DMS153 treated with DMSO at 0.1 percent for 48 hours (cell line): ENCODE data around the gene NIPBL.
A peak's percentile ranks its signal among the peaks of the same experiment; 100 is the strongest.
"Not testable (repeated sequence)": the region's sequence is repeated elsewhere in the genome, so short reads cannot be mapped to it uniquely, and the experiment has no call there.

Experiments used
- DNase-seq: peaks from one replicate; lab custom pipeline; 2025; ENCODE audit not compliant: unreplicated experiment; lab: John Stamatoyannopoulos, UW

Gene NIPBL

GRCh38 chr5:36878392-36879082, 2.0 kb downstream of the NIPBL start:
- DNase-seq, result peak; percentile 31

GRCh38 chr5:36879274-36880033, 2.9 kb downstream of the NIPBL start:
- no peak for DNase-seq

DNA sequence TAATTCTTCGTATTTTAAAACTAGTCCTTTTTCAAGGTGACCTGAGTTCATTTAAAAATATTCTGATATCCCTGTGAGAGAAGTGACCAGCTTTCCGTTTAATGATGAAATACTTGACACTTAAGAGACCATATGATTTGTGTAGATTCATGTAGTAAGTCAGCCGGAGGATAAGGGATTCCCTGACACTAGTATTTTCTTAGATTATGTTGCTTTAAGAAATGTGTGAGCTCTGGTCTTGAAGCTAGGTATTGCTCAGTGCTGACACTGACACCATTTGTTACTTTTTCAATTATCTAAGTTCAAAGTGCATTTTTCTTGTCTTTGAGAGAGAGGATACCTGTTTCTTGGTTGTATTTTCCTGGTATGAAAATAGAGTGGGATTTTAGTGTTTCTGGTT, 4.2 kb downstream of the NIPBL start:
- DNase-seq, result no peak

GRCh38 chr5:36881304-36881703, 4.7 kb downstream of the NIPBL start:
- no peak for DNase-seq

DNA sequence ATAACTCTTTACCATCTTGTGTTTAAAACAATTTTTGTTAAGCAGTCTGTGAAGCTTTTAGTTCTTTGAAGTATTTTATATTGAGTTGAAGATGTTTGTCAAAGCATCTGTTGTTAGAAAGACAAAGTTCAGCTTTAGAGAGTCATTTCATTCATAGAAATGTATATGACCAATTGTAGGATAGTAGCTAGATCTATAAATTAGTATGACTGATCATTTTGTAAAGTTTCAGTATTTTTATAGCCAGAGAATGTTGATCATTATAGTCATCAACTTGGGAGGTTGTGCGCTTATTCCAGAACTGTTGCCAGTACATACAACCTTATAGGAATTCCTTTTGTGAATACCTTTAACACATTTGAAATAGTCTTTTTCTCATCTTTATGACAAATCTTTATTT, 5.2 kb downstream of the NIPBL start:
- DNase-seq, result no peak

DNA sequence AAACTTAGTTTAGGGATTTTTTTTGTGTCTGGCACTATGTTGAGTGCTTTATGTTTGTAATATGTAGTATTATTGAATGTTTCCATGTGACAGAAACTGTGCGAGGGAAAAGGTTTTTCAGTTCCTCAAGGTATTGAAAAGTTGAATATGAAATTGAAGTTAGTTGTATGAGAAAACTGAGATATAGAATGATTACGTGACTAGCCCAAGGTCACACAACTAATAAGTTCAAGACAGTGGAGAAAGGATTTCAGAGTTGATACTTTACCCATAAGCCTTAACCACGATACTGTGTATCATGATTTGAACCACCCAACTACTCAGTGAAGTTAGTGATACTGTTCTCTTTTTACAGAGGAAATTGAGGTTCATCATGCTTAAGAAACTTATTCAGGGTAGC, 5.7 kb downstream of the NIPBL start:
- no peak for DNase-seq

DNA sequence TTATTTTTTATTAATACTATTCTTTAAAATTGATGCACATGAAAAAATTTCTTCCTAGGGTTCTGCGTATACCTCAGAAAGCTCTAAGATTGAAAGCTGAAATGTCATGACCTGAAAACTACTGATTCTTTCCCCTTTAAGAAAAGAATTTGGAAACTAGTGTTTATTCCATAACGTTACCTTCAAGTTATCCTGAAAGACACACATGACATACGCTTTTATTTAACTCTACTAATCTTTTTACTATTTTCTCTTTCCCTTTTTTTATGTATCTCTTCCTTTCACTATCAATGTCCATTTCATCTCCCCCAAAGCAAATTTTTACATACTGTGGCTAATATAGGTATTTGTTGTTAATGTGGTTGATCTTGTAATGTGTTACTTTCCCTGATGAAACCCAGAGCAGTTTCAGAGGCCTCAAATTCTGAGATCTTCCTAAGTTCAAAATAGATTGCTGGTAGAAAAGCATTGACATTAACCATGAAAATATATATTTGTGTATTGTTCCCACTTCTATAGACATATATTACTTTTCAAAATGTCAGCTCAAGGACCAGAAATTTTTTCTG, 7.4 kb downstream of the NIPBL start:
- DNase-seq, result no peak

DNA sequence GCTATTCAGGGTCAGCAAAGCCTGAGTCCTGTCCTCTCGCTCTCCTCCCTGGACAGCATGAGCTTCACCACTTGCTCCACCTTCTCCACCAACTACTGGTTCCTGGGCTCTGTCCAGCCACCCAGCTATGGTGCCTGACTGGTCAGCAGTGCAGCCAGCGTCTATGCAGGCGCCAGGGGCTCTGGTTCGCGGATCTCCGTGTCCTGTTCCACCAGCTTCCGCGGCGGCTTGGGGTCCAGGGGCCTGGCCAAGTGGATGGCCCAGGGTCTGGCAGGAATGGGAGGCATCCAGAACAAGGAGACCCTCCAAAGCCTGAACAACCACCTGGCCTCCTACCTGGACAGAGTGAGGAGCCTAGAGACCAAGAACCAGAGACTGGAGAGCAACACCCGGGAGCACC, 8.6 kb downstream of the NIPBL start:
- DNase-seq, result no peak

DNA sequence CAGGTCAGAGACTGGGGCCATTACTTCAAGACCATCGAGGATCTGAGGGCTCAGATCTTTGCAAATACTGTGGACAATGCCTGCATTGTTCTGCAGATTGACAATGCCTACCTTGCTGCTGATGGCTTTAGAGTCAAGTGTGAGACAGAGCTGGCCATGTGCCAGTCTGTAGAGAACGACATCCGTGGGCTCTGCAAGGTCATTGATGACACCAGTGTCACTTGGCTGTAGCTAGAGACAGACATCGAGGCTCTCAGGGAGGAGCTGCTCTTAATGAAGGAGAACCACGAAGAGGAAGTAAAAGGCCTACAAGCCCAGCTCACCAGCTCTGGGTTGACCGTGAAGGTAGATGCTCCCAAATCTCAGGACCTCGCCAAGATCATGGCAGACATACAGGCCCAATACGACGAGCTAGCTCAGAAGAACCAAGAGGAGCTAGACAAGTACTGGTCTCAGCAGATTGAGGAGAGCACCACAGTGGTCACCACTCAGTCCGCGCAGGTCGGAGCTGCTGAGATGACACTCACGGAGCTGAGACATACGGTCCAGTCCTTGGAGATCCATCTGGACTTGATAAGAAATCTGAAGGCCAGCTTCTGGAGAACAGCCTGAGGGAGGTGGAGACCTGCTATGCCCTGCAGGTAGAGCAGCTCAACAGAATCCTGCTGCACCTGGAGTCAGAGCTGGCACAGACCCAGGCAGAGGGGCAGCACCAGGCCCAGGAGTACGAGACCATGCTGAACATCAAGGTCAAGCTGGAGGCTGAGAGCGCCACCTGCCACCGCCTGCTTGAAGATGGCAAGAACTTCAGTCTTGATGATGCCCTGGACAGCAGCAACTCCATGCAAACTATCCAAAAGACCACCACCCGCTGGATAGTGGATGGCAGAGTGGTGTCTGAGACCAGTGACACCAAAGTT, 9.3 kb downstream of the NIPBL start:
- no peak for DNase-seq

- no peak for DNase-seq
These were observed 10.2 kb downstream of the NIPBL start for GRCh38 chr5:36886791-36887190.

DNA sequence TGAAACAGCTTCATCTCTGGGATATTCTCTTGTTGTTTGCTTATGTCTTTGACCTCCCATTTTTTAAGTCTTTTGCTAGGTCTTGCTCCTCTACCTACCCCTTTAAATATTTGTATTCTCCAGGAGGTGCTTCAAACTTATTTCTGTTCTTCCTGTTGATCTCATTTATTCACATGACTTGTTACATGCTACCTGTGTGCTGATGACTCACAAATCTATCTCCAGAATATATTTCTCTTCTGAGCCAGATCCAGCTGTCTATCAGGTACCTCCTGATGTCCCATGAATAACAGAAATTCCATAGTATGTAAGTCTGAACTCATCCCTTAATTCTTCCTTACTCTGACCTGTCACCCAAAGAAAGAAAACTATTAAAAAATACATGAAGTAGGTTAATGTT, 11.0 kb downstream of the NIPBL start:
- no peak for DNase-seq

- DNase-seq, result no peak
These were observed 11.7 kb downstream of the NIPBL start for GRCh38 chr5:36888303-36888702.

DNA sequence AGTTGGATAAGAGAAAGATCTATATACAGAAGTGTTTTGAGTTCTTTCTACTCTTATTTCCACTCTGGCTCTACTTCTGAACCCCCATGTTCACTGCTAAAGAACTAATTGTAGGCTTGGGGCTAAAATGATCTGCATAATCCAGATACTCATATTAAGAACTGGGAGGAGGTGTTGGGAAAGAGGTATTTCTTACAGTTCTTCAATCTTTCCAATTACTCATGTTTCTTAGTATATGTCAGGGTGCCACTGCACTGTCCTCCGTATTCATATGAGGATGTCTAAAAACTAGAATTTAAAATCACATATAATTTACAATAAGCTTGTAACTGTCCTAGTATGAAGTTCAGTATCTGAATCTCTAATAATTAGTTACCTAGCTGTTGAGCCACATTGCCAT, 12.7 kb downstream of the NIPBL start:
- no peak for DNase-seq

- no peak for DNase-seq
These were observed 14.7 kb downstream of the NIPBL start for GRCh38 chr5:36891266-36891665.

GRCh38 chr5:36892085-36892830, 15.7 kb downstream of the NIPBL start:
- not testable (repeated sequence) for DNase-seq

DNA sequence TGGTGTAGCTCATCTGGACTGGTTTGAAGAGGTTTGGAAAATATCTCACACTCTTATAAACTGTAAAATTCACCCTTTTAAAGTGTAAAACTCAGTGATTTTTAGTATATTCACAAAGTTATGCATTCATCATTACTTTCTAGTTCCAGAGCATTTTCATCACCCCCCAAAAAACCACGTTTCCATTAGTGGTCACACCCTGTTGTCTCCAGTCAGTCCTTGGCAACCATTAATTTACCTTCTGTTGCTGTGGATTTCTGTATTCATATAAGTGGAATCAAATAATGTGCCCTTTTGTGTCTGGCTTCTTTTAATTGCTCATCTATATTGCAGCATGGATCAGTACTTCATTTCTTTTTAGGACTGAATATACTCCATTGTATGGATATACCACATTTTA, 18.4 kb downstream of the NIPBL start:
- no peak for DNase-seq

DNA sequence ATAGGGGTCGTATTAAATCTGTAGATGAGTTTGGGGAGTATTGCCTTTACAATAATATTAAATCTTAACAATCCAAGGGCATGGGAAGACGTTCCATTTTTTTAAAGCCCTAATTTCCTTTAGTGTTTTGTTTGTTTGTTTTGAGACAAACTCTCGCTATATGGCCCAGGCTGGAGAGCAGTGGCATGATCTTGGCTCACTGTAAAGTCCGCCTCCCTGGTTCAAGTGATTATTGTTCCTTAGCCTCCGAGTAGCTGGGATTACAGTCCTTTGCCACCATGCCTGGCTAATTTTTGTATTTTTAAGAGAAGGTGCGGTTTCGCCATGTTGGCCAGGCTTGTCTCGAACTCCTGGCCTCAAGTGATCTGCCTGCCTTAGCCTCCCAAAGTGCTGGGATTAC, 19.9 kb downstream of the NIPBL start:
- DNase-seq, result no peak

- no peak for DNase-seq
These were observed 21.0 kb downstream of the NIPBL start for GRCh38 chr5:36897616-36898015.

DNA sequence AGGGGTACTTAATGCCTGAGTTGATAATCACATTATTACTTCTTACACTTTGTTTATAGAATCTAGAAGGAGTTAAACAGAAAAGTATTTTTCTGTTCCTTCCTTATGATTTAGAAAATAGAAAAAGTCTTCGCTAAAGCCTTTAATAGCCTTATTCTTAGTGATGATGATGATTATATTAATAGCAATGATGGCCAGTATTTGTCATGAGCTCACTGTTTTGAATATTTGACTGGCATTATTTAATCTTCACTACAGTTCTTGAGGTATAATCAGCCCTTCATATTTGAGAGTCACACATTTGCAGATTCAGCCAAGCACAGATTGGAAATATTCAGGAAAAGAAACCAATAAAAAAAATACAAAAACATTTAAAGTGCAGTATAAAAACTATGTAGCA, 23.3 kb downstream of the NIPBL start:
- no peak for DNase-seq

DNA sequence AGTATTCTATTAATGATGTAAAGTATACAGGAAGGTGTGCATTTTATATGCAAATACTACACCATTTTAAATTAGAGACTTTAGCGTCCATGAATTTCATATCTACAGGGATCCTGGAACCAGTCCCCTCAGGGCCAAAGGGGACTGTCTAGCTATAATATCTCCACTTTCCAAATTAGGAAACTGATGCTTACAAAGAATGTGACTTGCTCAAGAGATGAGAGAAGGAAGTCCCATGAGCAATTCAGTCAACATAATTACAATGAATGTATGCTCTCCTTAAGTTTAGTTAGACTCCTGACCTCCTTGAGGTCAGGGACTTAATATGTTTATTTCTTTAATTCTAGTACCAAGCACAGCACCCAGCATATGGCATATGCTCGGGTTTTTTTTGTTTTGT, 23.7 kb downstream of the NIPBL start:
- no peak for DNase-seq

DNA sequence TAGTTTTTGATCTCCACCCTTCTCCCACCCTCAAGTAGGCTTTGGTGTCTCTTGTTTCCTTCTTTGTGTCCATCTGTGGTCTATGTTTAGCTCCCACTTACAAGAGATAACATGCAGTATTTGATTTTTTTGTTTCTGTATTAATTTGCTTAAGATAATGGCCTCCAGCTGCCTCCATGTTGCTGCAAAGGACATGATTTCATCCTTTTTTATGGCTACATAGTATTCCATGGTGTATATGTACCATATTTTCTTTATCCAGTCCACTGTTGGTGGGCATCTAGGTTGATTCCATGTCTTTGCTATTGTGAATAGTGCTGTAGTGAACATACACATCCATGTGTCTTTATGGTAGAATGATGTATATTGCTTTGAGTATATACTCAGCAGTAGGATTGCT, 24.5 kb downstream of the NIPBL start:
- not testable (repeated sequence) for DNase-seq
